ENCODE results near the gene VPS13A.

VPS13A gene

DNA sequence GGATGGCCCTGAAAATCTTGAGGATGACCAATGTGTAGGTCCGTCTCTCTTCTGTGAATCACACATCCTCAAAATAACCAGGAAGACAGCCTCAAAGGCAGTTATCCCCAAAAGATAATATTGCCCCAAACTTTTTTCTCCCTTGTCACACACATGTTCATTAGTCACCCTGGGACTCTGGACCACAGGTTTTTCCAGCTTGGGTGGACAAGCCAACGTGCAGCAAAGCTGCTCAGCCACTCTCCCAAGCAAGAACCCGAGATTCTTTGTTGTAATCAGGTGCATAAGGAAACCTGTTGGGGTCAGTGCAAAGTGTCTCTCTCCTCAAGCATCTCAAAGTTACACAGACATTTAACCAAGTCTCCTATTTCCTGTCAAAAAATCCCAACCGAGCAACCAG, 274.2 kb downstream of the VPS13A start:
- Histone ChIP-seq H3K4me1 (ENCODE audit: control insufficient read depth, insufficient read depth, low read length) (no peaks in the 10 kb centered on the region), H3K4me3 (ENCODE audit: low read depth, low read length) (no peak overlapping the region), H3K9me3 (ENCODE audit: control insufficient read depth, insufficient read depth, low read length) (no peaks in the 10 kb centered on the region), H3K9ac (ENCODE audit: low read depth, low read length) (no peak overlapping the region), H3K27me3 (ENCODE audit: control insufficient read depth, insufficient read depth, low read length) (no peaks in the 10 kb centered on the region), H3K36me3 (ENCODE audit: control insufficient read depth, insufficient read depth, low read length) (no peaks in the 10 kb centered on the region)

DNA sequence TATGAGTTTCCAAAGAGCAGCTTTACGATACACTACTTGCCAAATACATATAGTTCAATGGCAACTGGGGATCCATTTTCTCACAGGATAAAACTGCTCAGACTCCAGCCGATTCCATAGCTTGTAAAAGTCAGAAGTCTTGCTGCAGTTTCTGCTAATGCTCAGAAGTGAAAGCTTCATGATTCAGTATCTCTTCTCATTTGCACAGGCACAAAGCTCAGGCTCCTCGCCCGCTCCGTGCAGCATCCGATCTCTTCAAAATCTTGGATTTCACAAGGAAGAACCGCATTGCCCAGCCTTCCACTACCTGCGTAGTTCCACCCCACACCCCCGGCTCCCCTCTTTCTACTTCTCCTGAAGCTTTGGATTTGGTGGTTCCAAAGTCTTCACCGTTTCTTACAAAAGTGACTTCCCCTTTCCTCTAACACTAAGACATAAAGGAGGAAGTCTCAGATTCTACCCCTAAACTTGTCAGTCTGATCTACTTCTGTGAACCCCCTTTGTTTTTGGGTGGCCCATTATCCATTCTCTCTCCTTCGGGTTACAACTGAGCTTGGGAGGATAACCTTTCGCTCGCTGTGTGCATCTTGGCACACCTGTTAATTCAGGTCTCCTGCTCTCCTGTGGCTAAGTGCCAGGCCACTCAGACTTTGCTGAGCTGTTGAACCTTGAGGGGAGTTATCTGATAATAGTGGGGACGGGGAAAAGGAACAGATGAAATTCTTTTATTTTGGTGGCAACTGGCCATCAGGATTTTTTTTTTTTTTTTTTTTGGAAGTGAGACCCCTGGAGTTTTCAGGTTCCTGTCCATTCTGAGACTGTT, 276.7 kb downstream of the VPS13A start:
- Histone ChIP-seq H3K36me3 (ENCODE audit: control insufficient read depth, insufficient read depth, low read length) (no peaks in the 10 kb centered on the region), H3K4me1 (ENCODE audit: control insufficient read depth, insufficient read depth, low read length) (no peaks in the 10 kb centered on the region)

DNA sequence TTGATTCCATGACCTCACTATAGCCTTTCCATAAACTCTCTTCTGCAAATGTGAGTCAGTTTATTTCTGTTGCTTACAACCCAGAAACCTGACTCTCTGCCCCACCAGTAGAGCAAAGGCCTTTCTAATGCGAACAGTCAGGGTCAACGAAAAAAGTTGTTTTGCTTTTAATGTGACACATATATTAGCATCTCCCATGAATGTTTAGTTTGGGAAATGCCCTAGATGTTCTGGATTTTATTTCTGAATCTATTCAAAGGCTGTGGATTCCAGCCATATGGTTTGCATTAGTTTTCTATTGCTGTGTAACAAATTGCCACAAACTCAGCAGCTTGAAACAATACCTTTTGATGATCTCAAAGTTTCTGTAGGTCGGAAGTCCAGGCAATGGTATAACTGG, 277.3 kb downstream of the VPS13A start:
- H3K9ac ChIP-seq (ENCODE audit: low read depth, low read length), result no peak overlapping the region
- no peaks in the 10 kb centered on the region for H3K27me3 ChIP-seq (ENCODE audit: control insufficient read depth, insufficient read depth, low read length)
- H3K4me3 ChIP-seq (ENCODE audit: low read depth, low read length), result no peak overlapping the region
- H3K9me3 ChIP-seq (ENCODE audit: control insufficient read depth, insufficient read depth, low read length), result no peaks in the 10 kb centered on the region
- H3K4me1 ChIP-seq (ENCODE audit: control insufficient read depth, insufficient read depth, low read length), result no peaks in the 10 kb centered on the region
- no peaks in the 10 kb centered on the region for H3K36me3 ChIP-seq (ENCODE audit: control insufficient read depth, insufficient read depth, low read length)

More for the DNA sequence above, 276.7 kb downstream of the VPS13A start:
- Histone ChIP-seq H3K9ac (ENCODE audit: low read depth, low read length) (no peak overlapping the region), H3K4me3 (ENCODE audit: low read depth, low read length) (no peak overlapping the region), H3K9me3 (ENCODE audit: control insufficient read depth, insufficient read depth, low read length) (no peaks in the 10 kb centered on the region), H3K27me3 (ENCODE audit: control insufficient read depth, insufficient read depth, low read length) (no peaks in the 10 kb centered on the region)

DNA sequence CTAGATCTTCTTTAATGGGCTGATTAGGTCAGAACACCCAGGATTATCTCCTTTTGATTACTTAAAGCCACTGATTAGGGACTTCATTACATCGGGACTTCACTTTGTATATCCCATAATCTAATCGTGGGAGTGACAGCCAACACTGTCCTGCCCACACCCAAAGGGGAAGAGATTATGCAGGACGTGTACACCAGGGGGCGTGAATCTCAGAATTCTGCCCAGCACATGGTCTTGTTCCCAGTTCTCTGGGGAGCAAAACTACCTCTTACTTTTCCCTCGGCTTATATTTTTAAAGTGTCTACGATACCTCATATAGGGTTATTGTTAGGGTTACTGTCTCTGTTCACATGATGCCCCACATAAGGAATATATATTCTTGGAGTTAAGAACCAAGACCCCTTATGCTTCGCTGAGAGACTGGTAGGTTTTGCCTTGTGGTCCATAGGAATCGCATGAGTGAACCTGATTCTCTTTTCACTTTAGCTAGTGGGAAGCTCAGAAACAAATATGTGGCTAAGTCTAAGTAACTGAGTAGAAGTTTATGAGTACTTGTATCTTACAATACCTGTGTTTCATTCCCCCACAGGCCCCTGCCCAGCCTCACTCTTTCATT, 278.1 kb downstream of the VPS13A start:
- H3K27me3 ChIP-seq (ENCODE audit: control insufficient read depth, insufficient read depth, low read length), result no peaks in the 10 kb centered on the region
- no peak overlapping the region for H3K4me3 ChIP-seq (ENCODE audit: low read depth, low read length)
- peaks cover 2% of the 10 kb centered on the region for H3K4me1 ChIP-seq (ENCODE audit: control insufficient read depth, insufficient read depth, low read length)
- H3K9me3 ChIP-seq (ENCODE audit: control insufficient read depth, insufficient read depth, low read length), result no peaks in the 10 kb centered on the region
- no peak overlapping the region for H3K9ac ChIP-seq (ENCODE audit: low read depth, low read length)
- no peaks in the 10 kb centered on the region for H3K36me3 ChIP-seq (ENCODE audit: control insufficient read depth, insufficient read depth, low read length)

DNA sequence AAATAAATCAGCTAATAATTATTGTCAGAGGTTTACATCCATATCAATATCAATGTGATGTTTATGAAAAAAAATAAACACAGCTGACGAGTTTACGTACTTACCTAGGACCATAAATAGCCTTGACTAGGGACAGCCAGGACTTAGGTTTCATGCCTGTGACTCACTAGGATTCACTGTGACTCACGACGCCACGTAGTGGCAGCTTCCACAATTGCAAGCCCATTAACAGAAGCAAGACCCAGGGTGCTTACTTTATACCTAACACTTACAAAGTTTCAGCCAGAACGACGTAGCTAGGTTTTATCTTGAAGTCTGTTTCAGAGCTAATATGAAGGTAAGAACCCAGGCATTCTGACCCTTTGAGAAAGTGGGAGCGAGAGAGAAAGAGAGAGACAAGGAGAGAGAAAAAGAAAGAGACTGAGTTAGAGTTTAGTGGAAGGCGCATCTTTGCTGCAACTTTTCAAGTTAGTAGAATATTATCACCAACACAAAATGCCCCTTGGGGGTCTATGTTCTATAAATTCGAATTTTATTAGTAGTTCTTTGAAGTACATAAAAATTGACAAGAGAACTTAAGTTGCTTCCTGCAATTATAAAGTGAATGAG, 279.6 kb downstream of the VPS13A start:
- H3K4me1 ChIP-seq (ENCODE audit: control insufficient read depth, insufficient read depth, low read length), result peaks cover 16% of the 10 kb centered on the region
- no peak overlapping the region for H3K4me3 ChIP-seq (ENCODE audit: low read depth, low read length)
- H3K36me3 ChIP-seq (ENCODE audit: control insufficient read depth, insufficient read depth, low read length), result no peaks in the 10 kb centered on the region
- no peak overlapping the region for H3K9ac ChIP-seq (ENCODE audit: low read depth, low read length)
- H3K27me3 ChIP-seq (ENCODE audit: control insufficient read depth, insufficient read depth, low read length), result no peaks in the 10 kb centered on the region
- no peaks in the 10 kb centered on the region for H3K9me3 ChIP-seq (ENCODE audit: control insufficient read depth, insufficient read depth, low read length)

DNA sequence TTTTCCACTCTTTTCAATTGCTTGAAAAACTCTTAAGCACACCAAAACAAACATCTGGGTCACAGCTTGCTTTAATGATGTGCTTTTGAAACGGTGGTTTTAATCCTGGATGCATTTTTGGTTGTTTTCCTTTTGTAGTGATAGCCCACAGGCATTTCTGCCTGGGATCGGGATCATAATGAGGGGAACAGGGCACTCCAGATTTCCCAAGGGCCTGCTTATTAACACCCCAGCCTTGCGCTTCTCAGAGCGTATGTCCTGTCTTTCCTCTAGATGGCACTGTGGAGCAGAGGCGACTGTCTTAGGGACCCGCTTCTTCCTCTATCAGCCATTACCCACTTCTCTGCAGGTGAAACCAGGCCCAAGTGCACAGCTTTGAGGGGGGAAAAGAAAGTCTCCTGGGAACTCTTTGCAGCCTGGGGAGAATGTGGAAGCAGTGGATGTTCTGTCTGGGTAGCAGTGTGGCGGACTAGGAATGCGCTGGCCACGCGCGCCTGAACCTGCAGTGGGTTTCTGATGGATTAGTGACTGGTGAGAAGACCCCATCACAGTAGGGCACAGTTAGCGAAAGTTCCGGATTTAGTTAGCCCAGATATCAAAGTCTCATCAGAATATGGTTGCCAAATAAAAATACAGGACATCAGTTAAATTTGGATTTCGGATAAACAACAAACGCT, 280.7 kb downstream of the VPS13A start:
- Histone ChIP-seq H3K9ac (ENCODE audit: low read depth, low read length) (no peak overlapping the region), H3K27me3 (ENCODE audit: control insufficient read depth, insufficient read depth, low read length) (no peaks in the 10 kb centered on the region), H3K36me3 (ENCODE audit: control insufficient read depth, insufficient read depth, low read length) (no peaks in the 10 kb centered on the region), H3K4me1 (ENCODE audit: control insufficient read depth, insufficient read depth, low read length) (peaks cover 16% of the 10 kb centered on the region), H3K9me3 (ENCODE audit: control insufficient read depth, insufficient read depth, low read length) (no peaks in the 10 kb centered on the region), H3K4me3 (ENCODE audit: low read depth, low read length) (no peak overlapping the region)

DNA sequence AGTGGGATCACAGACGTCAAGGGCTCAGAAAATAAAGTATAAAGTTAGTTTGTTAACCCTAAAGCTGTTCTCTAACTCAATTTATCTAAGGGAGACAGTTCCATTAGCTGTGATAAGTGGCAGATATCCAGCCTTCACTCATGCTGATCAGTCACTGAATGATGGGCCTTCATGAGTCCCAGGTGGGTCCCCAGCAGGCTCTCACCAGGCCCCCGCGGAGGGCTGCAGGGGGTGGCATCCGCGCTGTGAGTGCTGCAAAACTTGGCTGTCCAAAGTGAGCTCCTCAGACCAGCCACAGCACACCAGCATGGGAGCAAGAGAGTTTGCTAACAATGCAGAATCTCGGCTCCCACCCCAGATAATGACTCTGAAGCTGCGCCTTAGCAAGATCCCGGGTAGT, 283.6 kb downstream of the VPS13A start:
- no peak overlapping the region for H3K9ac ChIP-seq (ENCODE audit: low read depth, low read length)
- peaks cover 19% of the 10 kb centered on the region for H3K4me1 ChIP-seq (ENCODE audit: control insufficient read depth, insufficient read depth, low read length)
- no peaks in the 10 kb centered on the region for H3K9me3 ChIP-seq (ENCODE audit: control insufficient read depth, insufficient read depth, low read length)
- H3K4me3 ChIP-seq (ENCODE audit: low read depth, low read length), result no peak overlapping the region
- H3K36me3 ChIP-seq (ENCODE audit: control insufficient read depth, insufficient read depth, low read length), result no peaks in the 10 kb centered on the region
- no peaks in the 10 kb centered on the region for H3K27me3 ChIP-seq (ENCODE audit: control insufficient read depth, insufficient read depth, low read length)

DNA sequence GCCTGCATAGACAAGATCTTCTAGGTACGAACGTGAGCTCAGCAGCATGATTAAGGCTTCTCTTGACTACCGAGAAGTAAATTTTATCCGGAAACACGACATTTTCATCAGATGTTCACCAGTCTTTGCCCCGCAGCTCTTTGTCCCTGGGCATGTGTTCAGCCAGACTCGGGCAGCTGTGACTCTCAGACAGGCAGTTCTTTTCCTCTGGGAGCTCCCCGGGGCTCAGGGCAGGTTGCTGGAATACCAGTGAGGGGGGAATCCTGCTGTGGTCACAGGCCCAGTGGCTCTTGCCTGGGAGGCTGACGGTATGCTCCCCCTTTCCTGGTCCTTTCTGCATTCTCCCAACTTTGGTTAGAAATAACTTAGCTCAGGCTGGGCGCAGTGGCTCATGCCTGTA, 284.7 kb downstream of the VPS13A start:
- Histone ChIP-seq H3K4me1 (ENCODE audit: control insufficient read depth, insufficient read depth, low read length) (peaks cover 21% of the 10 kb centered on the region), H3K36me3 (ENCODE audit: control insufficient read depth, insufficient read depth, low read length) (no peaks in the 10 kb centered on the region), H3K27me3 (ENCODE audit: control insufficient read depth, insufficient read depth, low read length) (no peaks in the 10 kb centered on the region), H3K4me3 (ENCODE audit: low read depth, low read length) (no peak overlapping the region), H3K9me3 (ENCODE audit: control insufficient read depth, insufficient read depth, low read length) (no peaks in the 10 kb centered on the region), H3K9ac (ENCODE audit: low read depth, low read length) (no peak overlapping the region)

DNA sequence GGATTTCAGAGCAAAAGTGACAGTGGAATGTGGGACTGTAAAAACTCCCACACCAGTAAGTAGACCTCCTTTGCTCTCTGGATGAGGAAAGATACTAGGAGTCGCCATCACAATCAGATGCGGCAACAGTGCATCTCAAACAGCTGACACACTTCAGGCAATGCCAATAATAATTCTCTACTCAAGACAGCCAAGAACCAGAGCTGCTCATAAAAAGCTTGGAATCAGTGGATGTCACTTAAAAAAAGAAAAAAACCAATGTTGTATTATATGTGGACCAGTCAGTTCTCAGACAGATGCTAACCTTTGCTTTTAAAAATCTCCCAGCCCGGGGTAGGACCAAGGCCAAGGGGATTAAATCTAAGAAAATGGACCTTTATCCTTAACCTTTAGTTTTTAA, 285.8 kb downstream of the VPS13A start:
- no peaks in the 10 kb centered on the region for H3K9me3 ChIP-seq (ENCODE audit: control insufficient read depth, insufficient read depth, low read length)
- no peak overlapping the region for H3K9ac ChIP-seq (ENCODE audit: low read depth, low read length)
- H3K4me1 ChIP-seq (ENCODE audit: control insufficient read depth, insufficient read depth, low read length), result peaks cover 21% of the 10 kb centered on the region
- no peak overlapping the region for H3K4me3 ChIP-seq (ENCODE audit: low read depth, low read length)
- H3K27me3 ChIP-seq (ENCODE audit: control insufficient read depth, insufficient read depth, low read length), result no peaks in the 10 kb centered on the region
- no peaks in the 10 kb centered on the region for H3K36me3 ChIP-seq (ENCODE audit: control insufficient read depth, insufficient read depth, low read length)

DNA sequence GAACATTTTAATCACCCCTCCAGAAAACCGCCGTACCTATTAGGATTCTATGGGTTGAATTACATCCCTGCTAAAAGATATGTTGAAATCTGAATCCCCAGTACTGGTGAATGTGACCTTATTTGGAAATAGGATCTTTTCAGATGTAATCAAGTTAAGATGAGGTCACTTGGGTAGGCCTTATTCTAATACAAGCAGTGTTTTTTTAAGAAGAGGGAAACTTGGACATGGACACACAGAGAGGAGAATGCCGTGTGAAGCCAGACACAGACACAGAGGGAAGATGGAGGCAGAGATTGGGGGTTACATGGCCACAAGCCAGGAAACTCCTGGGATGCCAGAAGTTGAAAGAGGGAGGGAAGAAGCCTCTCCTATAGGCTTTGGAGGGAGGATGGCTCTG, 287.3 kb downstream of the VPS13A start:
- Histone ChIP-seq H3K9me3 (ENCODE audit: control insufficient read depth, insufficient read depth, low read length) (no peaks in the 10 kb centered on the region), H3K9ac (ENCODE audit: low read depth, low read length) (no peak overlapping the region), H3K36me3 (ENCODE audit: control insufficient read depth, insufficient read depth, low read length) (no peaks in the 10 kb centered on the region), H3K27me3 (ENCODE audit: control insufficient read depth, insufficient read depth, low read length) (no peaks in the 10 kb centered on the region), H3K4me1 (ENCODE audit: control insufficient read depth, insufficient read depth, low read length) (peaks cover 21% of the 10 kb centered on the region), H3K4me3 (ENCODE audit: low read depth, low read length) (no peak overlapping the region)

DNA sequence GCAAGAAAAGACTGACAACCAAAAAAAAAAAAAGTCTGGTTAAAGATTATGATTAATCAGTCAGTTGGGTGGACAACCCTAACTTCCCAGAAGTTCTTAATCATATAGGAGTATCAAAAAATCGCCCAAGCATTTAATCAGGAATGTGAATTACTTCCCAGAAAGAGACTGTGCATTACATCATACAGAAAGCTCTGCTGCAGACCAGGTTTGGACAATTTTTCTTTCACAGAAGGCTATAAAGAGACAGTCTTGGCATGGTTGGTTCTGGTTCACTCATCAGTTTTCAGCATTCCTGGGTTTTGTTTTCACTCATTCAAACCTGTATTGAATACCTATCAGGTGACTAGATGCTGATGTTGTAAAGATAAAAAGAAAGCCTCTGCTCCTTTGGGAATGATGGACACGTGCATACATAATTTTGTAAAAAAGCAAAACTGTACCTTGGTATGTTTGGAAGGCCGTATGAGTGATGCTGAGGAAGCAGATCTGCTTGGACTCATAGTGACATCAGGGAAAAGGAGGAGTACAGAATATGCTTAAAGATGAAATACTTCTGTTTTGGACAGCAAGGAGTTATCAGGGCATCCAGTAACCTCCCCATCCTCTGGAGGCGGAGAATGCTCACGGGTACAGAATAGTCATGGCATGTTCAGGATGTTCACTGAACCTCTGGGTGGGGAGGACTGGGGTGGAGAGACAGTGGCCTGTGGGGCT, 292.3 kb downstream of the VPS13A start:
- no peaks in the 10 kb centered on the region for H3K36me3 ChIP-seq (ENCODE audit: control insufficient read depth, insufficient read depth, low read length)
- no peak overlapping the region for H3K9ac ChIP-seq (ENCODE audit: low read depth, low read length)
- H3K9me3 ChIP-seq (ENCODE audit: control insufficient read depth, insufficient read depth, low read length), result no peaks in the 10 kb centered on the region
- H3K27me3 ChIP-seq (ENCODE audit: control insufficient read depth, insufficient read depth, low read length), result no peaks in the 10 kb centered on the region
- H3K4me3 ChIP-seq (ENCODE audit: low read depth, low read length), result no peak overlapping the region
- peaks cover 3% of the 10 kb centered on the region for H3K4me1 ChIP-seq (ENCODE audit: control insufficient read depth, insufficient read depth, low read length)
